ENCODE data around the gene ARHGEF7. TPM values are rescaled to one million over a fixed set of nuclear protein-coding genes. Genes with fewer than 3 reads are reported as not detected.

Gene ARHGEF7
- total RNA-seq, 1 experiment from 2014 or later = 41.5 TPM

GRCh38 chr13:111272117-111272516 lies 157.0 kb downstream of the ARHGEF7 start:
- DNase-seq (ENCODE audit: low spot score) = no peak

GRCh38 chr13:111275382-111275781 lies 160.3 kb downstream of the ARHGEF7 start:
- no peak for DNase-seq (ENCODE audit: low spot score)

- DNase-seq (ENCODE audit: low spot score) = no peak
These were observed 161.0 kb downstream of the ARHGEF7 start for GRCh38 chr13:111275995-111276618.

GRCh38 chr13:111278258-111278657 lies 163.1 kb downstream of the ARHGEF7 start:
- no peak for DNase-seq (ENCODE audit: low spot score)

- DNase-seq (ENCODE audit: low spot score) = no peak
These were observed 163.9 kb downstream of the ARHGEF7 start for GRCh38 chr13:111278743-111279652.

GRCh38 chr13:111280226-111280625 lies 165.1 kb downstream of the ARHGEF7 start:
- DNase-seq (ENCODE audit: low spot score) = no peak

GRCh38 chr13:111280681-111281585 lies 165.8 kb downstream of the ARHGEF7 start:
- no peak for DNase-seq (ENCODE audit: low spot score)

GRCh38 chr13:111281751-111282311 lies 166.7 kb downstream of the ARHGEF7 start:
- DNase-seq (ENCODE audit: low spot score) = no peak

GRCh38 chr13:111282425-111282824 lies 167.3 kb downstream of the ARHGEF7 start:
- DNase-seq (ENCODE audit: low spot score) = no peak

GRCh38 chr13:111282997-111283396 lies 167.9 kb downstream of the ARHGEF7 start:
- DNase-seq (ENCODE audit: low spot score) = no peak

- DNase-seq (ENCODE audit: low spot score) = no peak
These were observed 168.3 kb downstream of the ARHGEF7 start for GRCh38 chr13:111283457-111283856.

- DNase-seq (ENCODE audit: low spot score) = no peak
These were observed 168.9 kb downstream of the ARHGEF7 start for GRCh38 chr13:111283991-111284390.

GRCh38 chr13:111284565-111284964 lies 169.5 kb downstream of the ARHGEF7 start:
- DNase-seq (ENCODE audit: low spot score) = no peak

GRCh38 chr13:111286162-111286561 lies 171.1 kb downstream of the ARHGEF7 start:
- DNase-seq (ENCODE audit: low spot score) = no peak

- DNase-seq (ENCODE audit: low spot score) = peak; percentile 7
These were observed 171.6 kb downstream of the ARHGEF7 start for GRCh38 chr13:111286749-111287148.

- no peak for DNase-seq (ENCODE audit: low spot score)
These were observed 172.1 kb downstream of the ARHGEF7 start for GRCh38 chr13:111287201-111287600.

- no peak for DNase-seq (ENCODE audit: low spot score)
These were observed 173.2 kb downstream of the ARHGEF7 start for GRCh38 chr13:111288276-111288675.

- DNase-seq (ENCODE audit: low spot score) = no peak
These were observed 174.1 kb downstream of the ARHGEF7 start for GRCh38 chr13:111289251-111289650.

GRCh38 chr13:111291908-111292307 lies 176.8 kb downstream of the ARHGEF7 start:
- no peak for DNase-seq (ENCODE audit: low spot score)

GRCh38 chr13:111292710-111293485 lies 177.8 kb downstream of the ARHGEF7 start:
- no peak for DNase-seq (ENCODE audit: low spot score)

- DNase-seq (ENCODE audit: low spot score) = no peak
These were observed 180.8 kb downstream of the ARHGEF7 start for GRCh38 chr13:111295886-111296285.
